Heart left ventricle (tissue), 16 donors: ENCODE results near the gene CFAP73. TPM values are rescaled to one million over a fixed set of nuclear protein-coding genes. Genes with fewer than 3 reads are reported as not detected.
A peak's percentile ranks its signal among the peaks of the same experiment; 100 is the strongest.

ENCODE experiments used
- ATAC-seq, 4 donors: fragments of 200-7000 bp; cut with Tn5 transposase; one replicate each; pipeline ENCODE4 v1.9.1; 2020 to 2022; ENCODE audit warnings: moderate library complexity in 4 of 4, mild to moderate bottlenecking in 3 of 4, moderate number of reproducible peaks in 1 of 4
- DNase-seq, 5 donors: peaks; one replicate each; pipeline ENCODE4 v3.0.0-alpha.2; 2020
- H3K27ac ChIP-seq, 12 donors: fragments of 200-600 bp; sonication (generic) in 4 of 12; one replicate each; pipeline versions ENCODE4 v1.5.0 to v1.8.0; 2016 to 2022; ENCODE audit warnings: mild to moderate bottlenecking in 2 of 12
- H3K27me3 ChIP-seq, 9 donors: fragments of 200-600 bp; sonication (generic) in 2 of 9; one replicate each; pipeline versions ENCODE4 v1.5.1 to v1.8.0; 2016 to 2022; ENCODE audit warnings: mild to moderate bottlenecking in 3 of 9
- H3K36me3 ChIP-seq, 9 donors: fragments of 200-600 bp; sonication (generic) in 2 of 9; one replicate each; pipeline versions ENCODE4 v1.5.0 to v1.8.0; 2018 to 2022; ENCODE audit warnings: mild to moderate bottlenecking in 2 of 9
- H3K4me1 ChIP-seq, 12 donors: fragments of 200-600 bp; sonication (generic) in 4 of 12; one replicate each; pipeline versions ENCODE4 v1.5.0 to v1.8.0; 2016 to 2022; ENCODE audit warnings: mild to moderate bottlenecking in 3 of 12
- H3K4me3 ChIP-seq, 12 donors: fragments of 200-600 bp; sonication (generic) in 4 of 12; one replicate each; pipeline versions ENCODE4 v1.5.0 to v1.8.0; 2017 to 2022; ENCODE audit warnings: mild to moderate bottlenecking in 9 of 12, moderate library complexity in 4 of 12
- H3K9me3 ChIP-seq, 12 donors: fragments of 200-600 bp; sonication (generic) in 4 of 12; one replicate each; pipeline versions ENCODE4 v1.5.0 to v1.8.0; 2016 to 2022; ENCODE audit warnings: mild to moderate bottlenecking in 1 of 12
- CTCF ChIP-seq, 12 donors: fragments of 200-600 bp; sonication (generic) in 4 of 12; IDR thresholded peaks; one replicate each; pipeline versions ENCODE4 v1.5.0 to v1.8.0; 2018 to 2022; ENCODE audit warnings: antibody characterized with exemption in 12 of 12, mild to moderate bottlenecking in 5 of 12
- POLR2A ChIP-seq, 2 donors: fragments of 450-650 bp; IDR thresholded peaks; one replicate each; pipeline ENCODE4 v1.6.1; 2017; ENCODE audit warnings: antibody characterized with exemption in 2 of 2, mild to moderate bottlenecking in 2 of 2, moderate library complexity in 2 of 2
- WGBS, 4 donors: extraction: QIAGEN DNeasy Blood & Tissue Kit in 2 of 4; methylation state at CpG; one replicate each; pipeline versions ENCODE4 v1.1.5 to v1.1.7; 2013 to 2018; 5-methylcytosine and 5-hydroxymethylcytosine counted together
- intact Hi-C, 10 donors: fragments of 100-400 bp; cut with DNase I; formaldehyde crosslinking; loops; one replicate each; pipeline versions ENCODE4 v1.11.1 to v1.14.2; 2022
- polyA plus RNA-seq, 2 donors: library from polyadenylated mRNA; stranded (reverse); fragments of 200-250 nt; gene quantifications; one replicate each; pipeline ENCODE4 v1.2.3, GENCODE V29; 2013
- total RNA-seq, 9 donors: library from RNA; depleted of rRNA in 2 of 9; stranded (reverse); fragments of >200 nt in 2 of 9; fragmentation: NEBNext Ultra II Directional in 3 of 9; extraction: Animal tissue kit (Norgen Biotek cat#: 25700) in 3 of 9; gene quantifications; one replicate each; pipeline versions ENCODE4 v1.1.0 to v1.2.4, GENCODE V29; 2016 to 2023
- donor health status: ischemic (EF 13 %, LVEDD 7.1; RV severe dilation, severe dysfunction).
- donor health status: healthy with polysubstance abuse.
- donor health status: DM: no; HTN: yes; CAD: no.
- donor health status: DM: no; HTN: no; CAD: no.
- donor health status: ischemic (EF 25% LVEDD 6.9; RV normal size, moderate dysfunction).
- donor health status: ischemic (EF 25% LVEDD 5.7; RV mildly dilated, moderate dysfunction).
- donor health status: healthy.
- donor health status: DM: yes; HTN: yes; CAD: no.
- donor health status: ischemic (EF 35%, LVEDD 5.7; RV mildly dilated, moderate dysfunction).
- donor health status: nonischemic (EF 11% LVEDD 7.7; RV severe dilation, severe dysfunction).
- donor health status: DM: yes; HTN: yes; CAD: no.
- donor health status: PGD.
- donor health status: ischemic (EF 29% LVEDD 5.4; RV normal size, mild dysfunction).
- donor health status: nonischemic (EF 23%, LVEDD 6.1; RV moderate dilation, normal function).

Gene CFAP73
- total and polyA plus RNA-seq, 11 donors = 0.04 to 0.11 TPM; not detected in 9

- no peak for ATAC-seq
- Histone ChIP-seq H3K9me3 (peaks cover 0 to 7% (median 0%) of the 10 kb centered on the region in 12 donors), H3K36me3 (no peaks in the 10 kb centered on the region), H3K27me3 (peaks cover 6 to 63% (median 47%) of the 10 kb centered on the region in 9 donors), H3K4me1 (peaks cover 0 to 33% (median 13%) of the 10 kb centered on the region in 12 donors), H3K27ac (no peak overlapping the region), H3K4me3 (no peak overlapping the region)
- no peak for TF ChIP-seq POLR2A (IDR thresholded peaks at IDR 0.05)
- TF ChIP-seq CTCF (IDR thresholded peaks at IDR 0.05) = no peak
- WGBS, 4 donors = 86 to 98% (median 89%) methylated on average over 3 of the region's 3 CpGs
- DNase-seq = peak in 1 of 5 donors; percentile 4
- intact Hi-C loops = loop anchor here in 8 of 10 donors (2.0 to 5.0 kb wide), 3 partner anchors 103 to 159 kb away; no protein-coding TSS in a partner anchor
Observed at GRCh38 chr12:113151655-113152054, 2.1 kb downstream of the CFAP73 start.

DNA sequence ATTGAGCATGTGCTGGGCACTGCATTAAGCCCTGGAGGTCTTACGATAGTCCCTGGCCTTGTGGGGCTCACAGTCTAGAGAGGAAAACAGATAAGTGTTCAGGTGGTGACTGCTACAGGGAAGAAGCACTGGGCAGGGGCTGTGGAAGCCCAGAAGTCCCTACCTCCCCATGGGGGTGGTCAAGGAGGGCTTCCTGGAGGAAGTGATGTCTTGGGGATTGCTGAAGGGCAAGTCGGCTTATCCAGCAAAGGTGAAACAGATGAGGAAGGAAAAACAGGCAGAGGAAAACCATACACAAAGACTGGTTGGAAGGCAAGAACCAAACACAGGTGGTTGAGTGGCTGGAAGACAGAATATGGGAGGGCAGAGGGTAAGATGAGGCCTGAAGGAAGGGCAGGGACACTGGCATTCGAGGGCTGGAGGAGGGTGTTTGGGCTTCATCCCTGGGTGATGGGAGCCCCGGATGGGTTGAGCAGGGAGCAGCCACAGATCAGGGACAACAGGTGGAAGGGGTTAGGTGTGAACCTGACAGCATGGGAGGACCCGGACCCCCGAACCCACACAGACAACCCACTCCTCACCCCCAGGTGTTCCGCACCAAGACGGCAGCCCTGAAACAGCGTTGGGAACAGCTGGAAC, 2.8 kb downstream of the CFAP73 start:
- ATAC-seq (no peak), DNase-seq (no peak)
- peaks cover 0 to 33% (median 13%) of the 10 kb centered on the region in 12 donors for H3K4me1 ChIP-seq
- H3K27me3 ChIP-seq = peaks cover 6 to 66% (median 47%) of the 10 kb centered on the region in 9 donors
- no peak overlapping the region for H3K27ac ChIP-seq
- intact Hi-C loops = loop anchor here in 8 of 10 donors (2.0 to 5.0 kb wide), 3 partner anchors 104 to 160 kb away; no protein-coding TSS in a partner anchor
- peak overlapping the region in 8 of 12 donors; percentile 24 to 56 (median 40) for H3K4me3 ChIP-seq
- peaks cover 0 to 4% (median 0%) of the 10 kb centered on the region in 9 donors for H3K36me3 ChIP-seq
- peaks cover 0 to 2% (median 0%) of the 10 kb centered on the region in 12 donors for H3K9me3 ChIP-seq
- TF ChIP-seq POLR2A (IDR thresholded peaks at IDR 0.05) (no peak), CTCF (IDR thresholded peaks at IDR 0.05) (no peak)
- 22 to 29% (median 25%) methylated on average over 9 of the region's 9 CpGs for WGBS, 4 donors

DNA sequence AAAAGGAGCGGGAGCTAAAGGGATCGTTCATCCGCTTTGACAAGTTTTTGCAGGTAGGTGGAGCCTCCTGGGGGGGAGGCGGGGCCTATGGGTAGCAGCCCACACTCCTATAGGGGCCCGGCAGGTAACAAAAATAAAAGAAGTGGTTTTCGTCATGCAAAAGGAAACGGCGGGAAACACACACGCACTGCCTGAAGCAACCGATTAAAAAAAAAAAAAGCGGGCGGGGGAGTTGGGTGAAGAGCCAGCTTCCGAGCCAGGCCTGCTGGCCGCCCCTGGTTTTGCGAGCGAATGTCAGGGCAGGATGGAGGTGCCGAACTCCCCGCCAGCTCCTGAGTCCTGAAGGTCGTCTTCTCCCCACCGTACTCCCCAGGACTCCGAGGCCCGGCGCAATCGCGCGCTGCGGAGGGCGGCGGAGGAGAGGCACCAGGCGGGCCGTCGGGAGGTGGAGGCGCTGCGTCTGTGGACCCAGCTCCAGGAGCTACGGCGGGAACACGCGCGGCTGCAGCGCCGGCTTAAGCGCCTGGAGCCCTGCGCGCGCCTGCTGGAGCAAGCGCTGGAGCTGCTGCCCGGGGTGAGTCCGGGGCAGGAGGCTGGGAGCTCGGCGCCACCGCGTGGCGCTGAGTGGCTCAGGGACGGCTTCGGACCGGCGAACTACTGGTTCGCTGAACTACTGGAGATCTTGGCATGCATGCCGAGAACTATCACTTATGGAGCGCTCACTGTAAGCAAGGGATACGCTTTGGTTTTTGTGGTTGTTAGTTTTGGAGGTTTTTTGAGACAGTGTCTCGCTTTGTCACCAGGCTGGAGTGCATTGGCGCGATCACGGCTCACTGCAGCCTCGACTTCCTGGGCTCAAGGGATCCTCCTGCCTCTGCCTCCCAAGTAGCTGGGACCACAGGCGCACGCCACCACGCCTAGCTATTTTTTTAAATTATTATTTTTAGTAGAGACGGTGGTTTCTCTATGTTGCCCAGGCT, 3.6 kb downstream of the CFAP73 start:
- H3K4me1 ChIP-seq = peaks cover 0 to 33% (median 13%) of the 10 kb centered on the region in 12 donors
- H3K36me3 ChIP-seq = peaks cover 0 to 12% (median 4%) of the 10 kb centered on the region in 9 donors
- H3K4me3 ChIP-seq = peak overlapping the region in 11 of 12 donors; percentile 24 to 56 (median 38)
- no peaks in the 10 kb centered on the region for H3K9me3 ChIP-seq
- 8 to 12% (median 8%) methylated on average over 42 to 70 of the region's 70 CpGs for WGBS, 4 donors
- no peak overlapping the region for H3K27ac ChIP-seq
- intact Hi-C loops = loop anchor here in 9 of 10 donors (1.0 to 5.0 kb wide), 4 partner anchors 104 to 161 kb away; no protein-coding TSS in a partner anchor
- peak; percentile 59 to 81 (median 65) for DNase-seq
- TF ChIP-seq CTCF (IDR thresholded peaks at IDR 0.05) (peak; percentile 13 to 65 (median 47)), POLR2A (IDR thresholded peaks at IDR 0.05) (no peak)
- peaks cover 6 to 66% (median 47%) of the 10 kb centered on the region in 9 donors for H3K27me3 ChIP-seq
- ATAC-seq = peak; percentile 59 to 86 (median 86)
